ENCODE data around the gene ATP6V1B1.

Gene ATP6V1B1

GRCh38 chr2:70935468-70936164 lies at the start of gene ATP6V1B1:
Gene ATP6V1B1, plus strand, starts transcription at chr2:70935900. Its CDS starts 55 bp downstream, at chr2:70935955.
- DNase-seq, result no peak

- DNase-seq, result no peak
Observed at GRCh38 chr2:70886541-70886987, 49.1 kb upstream of the ATP6V1B1 start.

- no peak for DNase-seq
Observed at GRCh38 chr2:70887208-70887549, 48.5 kb upstream of the ATP6V1B1 start.

DNA sequence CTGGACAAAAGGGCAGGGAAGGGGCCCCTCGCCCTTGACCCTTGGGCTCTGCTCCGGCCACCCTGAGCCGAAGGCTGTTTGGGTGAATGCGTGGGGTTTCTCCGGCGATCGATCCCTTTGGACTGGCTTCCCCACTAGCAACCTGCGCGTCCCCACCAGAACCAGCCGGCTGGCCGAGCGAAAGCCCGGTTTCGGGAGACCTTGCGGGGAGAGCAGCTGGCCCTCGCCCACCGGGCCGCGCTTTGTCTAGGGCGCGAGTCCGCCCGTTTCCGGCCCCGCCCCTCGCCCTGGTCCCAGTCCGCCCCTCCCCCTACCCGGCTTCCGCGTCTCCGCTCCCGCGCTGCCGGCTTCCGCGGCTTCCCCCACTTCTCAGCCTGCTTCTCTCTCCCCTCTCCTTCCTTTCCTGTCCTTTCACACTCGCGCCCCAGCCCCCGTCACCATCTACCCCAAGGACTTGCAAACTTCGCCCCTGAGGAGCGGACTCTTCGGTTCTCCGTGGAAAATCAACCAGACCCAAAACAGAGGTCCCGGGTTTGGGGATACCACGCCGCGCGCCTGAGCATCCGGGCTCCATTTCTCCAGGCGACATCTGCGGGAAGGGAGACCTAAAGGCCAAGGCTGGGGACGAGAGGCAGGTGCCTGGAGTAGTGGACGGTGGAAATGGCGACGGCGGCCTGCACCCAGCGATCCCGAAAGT lies 48.0 kb upstream of the ATP6V1B1 start:
- DNase-seq, result no peak

DNA sequence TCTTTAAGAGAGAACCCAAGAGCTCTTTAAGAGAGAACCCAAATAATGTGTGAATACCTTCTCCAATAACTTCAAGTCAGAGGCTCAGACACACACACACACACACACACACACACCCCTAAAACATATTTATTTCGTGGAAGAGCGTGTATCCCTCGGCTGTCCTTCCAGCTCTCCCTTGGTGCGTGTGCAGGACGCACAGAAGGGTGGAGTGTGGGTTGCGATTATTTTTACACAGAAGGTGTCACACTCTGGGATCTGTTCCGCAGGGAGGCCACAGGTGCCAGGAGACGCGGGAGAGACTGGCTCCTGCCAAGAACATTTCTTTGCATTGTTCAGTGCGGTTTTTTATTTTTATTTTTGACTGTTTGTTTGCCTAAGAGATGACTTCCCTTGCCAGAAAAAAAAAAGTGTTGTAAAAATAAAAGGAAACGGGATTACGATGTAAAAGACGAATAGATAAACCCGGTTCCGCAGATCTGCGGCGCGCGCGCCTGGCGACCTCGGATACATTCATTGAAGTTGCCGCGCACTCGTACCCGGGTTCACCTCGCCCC lies 47.3 kb upstream of the ATP6V1B1 start:
- DNase-seq, result no peak

- no peak for DNase-seq
Observed at GRCh38 chr2:70888923-70889715, 46.6 kb upstream of the ATP6V1B1 start.

- DNase-seq, result no peak
Observed at GRCh38 chr2:70889716-70890037, 46.0 kb upstream of the ATP6V1B1 start.

GRCh38 chr2:70890469-70891065 lies 45.1 kb upstream of the ATP6V1B1 start:
- DNase-seq, result no peak

GRCh38 chr2:70891572-70892357 lies 43.9 kb upstream of the ATP6V1B1 start:
- DNase-seq, result no peak

DNA sequence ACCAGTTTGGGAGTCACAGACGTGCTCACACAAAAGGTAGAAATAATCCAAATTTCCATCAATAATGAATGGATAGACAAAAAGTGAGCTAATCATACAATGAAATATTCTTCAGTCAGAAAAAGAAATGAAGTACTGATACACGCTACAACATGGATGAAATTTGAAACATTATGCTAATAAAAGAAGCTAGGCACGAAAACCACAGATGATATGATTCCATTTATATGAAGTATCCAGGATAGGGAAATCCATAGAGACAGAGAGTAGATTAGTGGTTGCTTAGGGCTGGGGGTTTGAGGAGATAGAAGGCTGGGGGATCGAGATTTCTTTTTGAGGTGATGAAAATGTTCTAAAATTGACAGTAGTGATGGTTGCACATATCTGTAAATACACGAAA lies 43.0 kb upstream of the ATP6V1B1 start:
- no peak for DNase-seq

DNA sequence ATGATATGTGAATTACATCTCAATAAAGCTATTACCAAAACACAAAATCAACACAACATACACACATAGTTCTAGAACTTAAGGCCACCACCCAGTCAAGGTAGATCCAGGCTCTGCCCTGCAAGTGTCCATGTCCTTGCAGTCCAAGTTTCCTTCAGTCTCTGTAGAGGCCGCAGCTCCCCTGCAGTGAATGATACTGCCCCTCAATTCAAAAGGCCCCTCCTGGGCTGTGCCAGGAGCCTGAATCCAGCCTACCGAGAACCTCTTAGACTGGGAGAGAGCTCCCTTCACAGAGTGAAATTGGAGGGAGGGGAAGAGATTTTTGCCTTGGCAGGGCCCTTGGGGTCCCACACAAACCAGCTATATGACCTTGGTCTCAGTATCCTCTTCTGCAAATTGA lies 42.5 kb upstream of the ATP6V1B1 start:
- DNase-seq, result no peak

GRCh38 chr2:70894765-70895164 lies 40.9 kb upstream of the ATP6V1B1 start:
- no peak for DNase-seq

- DNase-seq, result no peak
Observed at GRCh38 chr2:70895249-70895648, 40.5 kb upstream of the ATP6V1B1 start.

DNA sequence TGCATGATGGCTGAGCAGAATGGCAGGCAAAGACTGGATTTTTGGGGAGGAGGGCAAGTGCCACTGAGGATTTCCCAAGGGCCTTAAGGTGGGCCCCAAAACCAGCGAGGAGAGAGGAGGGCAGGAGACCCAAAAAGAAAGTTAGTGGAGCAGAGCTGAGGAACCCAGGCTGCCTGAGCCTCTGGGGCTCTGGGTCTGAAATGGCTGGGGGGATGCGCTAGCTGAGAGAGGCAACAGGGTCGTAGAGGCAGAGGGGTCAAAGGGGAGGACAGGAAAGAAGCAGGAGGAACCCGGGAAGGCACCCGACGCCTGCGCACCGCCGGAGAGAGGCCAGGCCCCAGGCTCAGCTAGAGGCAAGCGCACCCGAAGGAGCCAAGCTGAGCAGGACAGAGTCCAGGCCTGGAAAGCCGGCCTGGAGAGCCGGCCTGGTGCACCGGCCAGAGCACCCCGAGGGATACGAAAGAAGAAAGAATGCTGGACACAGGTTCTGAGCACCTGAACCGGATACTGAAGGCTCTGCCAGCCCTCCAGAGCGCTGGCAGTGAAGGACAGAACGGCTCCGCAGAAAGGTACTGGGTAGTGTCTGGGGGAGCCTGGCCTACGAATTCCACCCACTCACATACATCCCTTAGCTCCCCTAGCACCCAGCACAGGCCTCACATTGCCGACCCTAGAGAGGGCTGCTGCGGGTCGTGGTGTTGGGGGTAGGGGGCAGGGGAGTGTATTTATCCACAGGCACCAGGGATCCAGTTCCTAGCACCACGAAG lies 39.5 kb upstream of the ATP6V1B1 start:
- DNase-seq, result no peak

DNA sequence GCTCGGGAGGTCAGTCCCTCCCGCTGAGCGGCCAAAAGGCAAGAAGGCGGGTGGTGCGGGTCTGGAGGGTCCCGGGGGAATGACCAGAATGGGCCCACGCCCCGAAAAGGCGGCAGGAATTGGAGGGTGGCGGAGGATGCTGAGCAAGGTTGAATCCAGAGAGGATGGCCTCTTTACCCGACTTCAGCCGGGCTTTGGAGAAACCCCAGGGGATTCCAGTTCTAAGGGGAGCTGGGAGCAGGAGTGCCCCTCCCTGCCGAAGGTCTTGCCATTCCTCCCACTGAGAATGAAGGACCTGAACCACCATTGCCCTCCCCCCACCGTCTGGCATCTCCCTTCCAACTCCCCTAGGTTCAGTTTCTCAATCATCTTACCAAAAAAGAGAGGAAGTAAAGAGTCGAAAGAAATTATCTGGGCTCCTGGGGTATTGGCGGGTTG lies 38.9 kb upstream of the ATP6V1B1 start:
- no peak for DNase-seq

DNA sequence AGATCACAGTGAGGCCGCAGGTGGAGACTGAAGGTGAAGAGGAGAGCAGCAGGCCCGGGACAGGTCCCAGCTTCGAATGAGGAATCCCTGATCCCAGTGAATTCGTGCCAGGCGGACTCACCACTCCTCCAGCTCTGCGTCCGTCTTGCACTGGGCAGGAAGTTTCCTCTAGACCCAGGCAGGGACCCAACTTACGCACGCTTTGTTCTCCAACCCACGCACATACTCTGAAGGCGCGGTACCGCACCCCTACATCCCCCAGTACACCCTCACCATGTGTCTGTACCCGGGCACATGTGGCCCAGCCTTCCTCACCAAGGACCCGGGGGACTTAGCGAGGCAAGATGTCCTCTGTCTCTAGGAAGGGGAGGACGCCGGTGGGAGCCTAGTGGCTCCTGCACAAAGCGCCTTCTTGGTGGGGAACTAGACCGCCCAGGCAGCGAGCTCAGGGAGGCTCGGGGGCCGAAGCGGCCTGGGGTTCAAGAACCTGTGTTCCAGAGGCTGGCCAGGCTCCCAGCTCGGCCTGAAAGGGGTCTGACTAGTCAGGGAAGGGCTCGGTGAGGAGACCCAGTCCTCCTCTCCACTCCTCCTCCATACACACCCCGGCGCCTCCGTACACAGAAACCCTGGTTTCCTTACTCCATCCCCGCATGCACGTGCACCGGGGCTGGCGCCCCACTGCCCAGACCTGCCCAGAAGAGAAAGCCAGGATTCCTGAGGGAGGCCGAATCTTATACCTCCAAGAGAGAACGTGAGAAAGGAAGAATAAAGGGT lies 38.3 kb upstream of the ATP6V1B1 start:
- no peak for DNase-seq

DNA sequence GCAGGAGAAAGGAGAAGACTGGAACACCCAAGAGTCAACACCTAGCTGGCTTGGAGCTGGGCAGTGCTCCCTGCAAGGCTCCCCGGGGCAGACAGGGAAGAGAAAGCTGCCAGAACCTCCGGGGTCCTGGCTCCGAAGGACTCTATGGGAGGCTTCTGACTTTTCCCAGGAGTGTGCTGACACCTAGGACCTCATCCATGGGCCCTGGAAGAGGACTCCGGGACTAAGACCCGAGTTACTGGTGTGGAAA lies 37.8 kb upstream of the ATP6V1B1 start:
- DNase-seq, result no peak

GRCh38 chr2:70898363-70899240 lies 37.1 kb upstream of the ATP6V1B1 start:
- DNase-seq, result no peak

GRCh38 chr2:70901227-70902066 lies 34.3 kb upstream of the ATP6V1B1 start:
- DNase-seq, result peak; percentile 59

Data from NCI-H526 treated with DMSO at 0.1 percent for 48 hours (cell line).